ENCODE measurements around the gene MANSC1.
"Not testable (repeated sequence)": the region's sequence is repeated elsewhere in the genome, so short reads cannot be mapped to it uniquely, and the experiment has no call there.

MANSC1 gene

DNA sequence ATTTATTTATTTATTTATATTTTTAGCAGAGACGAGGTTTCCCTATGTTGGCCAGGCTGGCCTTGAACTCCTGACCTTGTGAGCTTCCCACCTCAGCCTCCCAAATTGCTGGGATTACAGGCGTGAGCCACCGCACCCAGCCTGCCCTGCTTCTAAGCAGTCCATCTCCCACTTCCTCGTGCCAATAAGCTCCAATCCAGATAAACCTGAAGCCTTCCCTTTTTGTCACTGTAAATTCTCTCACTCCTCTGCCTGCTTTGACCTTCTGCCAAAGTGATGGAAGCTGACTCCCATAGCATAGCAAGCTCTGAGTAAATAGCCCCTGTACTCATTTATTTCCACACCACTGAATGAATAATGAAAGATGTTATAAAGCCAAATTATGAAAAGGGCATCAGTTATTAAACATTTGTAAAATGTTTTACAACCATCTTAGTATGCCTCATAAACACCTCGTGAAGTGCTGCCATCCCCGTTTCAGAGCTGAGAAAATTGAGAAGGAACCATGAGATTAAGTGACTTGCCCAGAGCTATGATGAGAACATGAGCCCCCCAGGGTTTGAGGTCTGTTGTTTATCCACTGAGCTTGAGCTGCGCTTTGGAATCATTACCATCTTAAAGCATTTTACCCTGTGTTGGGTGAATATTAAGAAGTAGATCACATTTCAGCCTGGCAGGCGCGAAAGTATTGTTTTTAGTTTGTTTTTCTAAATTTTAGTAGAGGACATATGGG, 30.4 kb downstream of the MANSC1 start:
- no peak for DNase-seq

DNA sequence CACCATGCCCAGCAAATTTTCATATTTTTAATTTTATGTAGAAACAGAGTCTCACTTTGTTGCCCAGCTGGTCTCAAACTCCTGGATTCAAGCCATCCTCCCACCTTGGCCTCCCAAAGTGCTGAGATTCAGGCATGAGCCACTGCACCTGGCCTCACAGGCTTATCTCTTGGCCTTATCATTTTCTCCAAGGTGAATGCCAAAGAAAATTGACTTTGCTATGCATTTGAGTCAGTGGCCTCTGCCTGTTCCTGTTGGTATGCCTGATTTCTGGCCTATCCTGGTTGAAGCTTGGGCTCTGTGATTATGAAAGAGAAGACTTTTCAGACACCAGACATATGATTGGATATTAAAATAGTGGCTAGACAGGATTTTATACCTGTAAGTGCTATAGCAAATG, 34.2 kb downstream of the MANSC1 start:
- no peak for DNase-seq

DNA sequence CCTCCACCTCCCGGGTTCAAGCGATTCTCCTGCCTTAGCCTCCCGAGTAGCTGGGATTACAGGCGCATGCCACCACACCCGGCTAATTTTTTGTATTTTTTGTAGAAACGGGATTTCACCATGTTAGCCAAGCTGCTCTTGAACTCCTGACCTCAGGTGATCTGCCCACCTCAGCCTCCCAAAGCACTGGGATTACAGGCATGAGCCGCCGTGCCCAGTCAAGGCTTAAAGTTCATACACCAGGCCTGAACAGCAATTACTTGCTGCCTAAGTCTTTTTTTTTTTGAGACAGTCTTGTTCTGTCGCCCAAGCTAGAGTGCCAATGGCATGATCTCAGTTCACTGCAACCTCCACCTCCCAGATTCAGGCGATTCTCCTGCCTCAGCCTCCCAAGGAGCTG, 39.3 kb downstream of the MANSC1 start:
- not testable (repeated sequence) for DNase-seq

DNA sequence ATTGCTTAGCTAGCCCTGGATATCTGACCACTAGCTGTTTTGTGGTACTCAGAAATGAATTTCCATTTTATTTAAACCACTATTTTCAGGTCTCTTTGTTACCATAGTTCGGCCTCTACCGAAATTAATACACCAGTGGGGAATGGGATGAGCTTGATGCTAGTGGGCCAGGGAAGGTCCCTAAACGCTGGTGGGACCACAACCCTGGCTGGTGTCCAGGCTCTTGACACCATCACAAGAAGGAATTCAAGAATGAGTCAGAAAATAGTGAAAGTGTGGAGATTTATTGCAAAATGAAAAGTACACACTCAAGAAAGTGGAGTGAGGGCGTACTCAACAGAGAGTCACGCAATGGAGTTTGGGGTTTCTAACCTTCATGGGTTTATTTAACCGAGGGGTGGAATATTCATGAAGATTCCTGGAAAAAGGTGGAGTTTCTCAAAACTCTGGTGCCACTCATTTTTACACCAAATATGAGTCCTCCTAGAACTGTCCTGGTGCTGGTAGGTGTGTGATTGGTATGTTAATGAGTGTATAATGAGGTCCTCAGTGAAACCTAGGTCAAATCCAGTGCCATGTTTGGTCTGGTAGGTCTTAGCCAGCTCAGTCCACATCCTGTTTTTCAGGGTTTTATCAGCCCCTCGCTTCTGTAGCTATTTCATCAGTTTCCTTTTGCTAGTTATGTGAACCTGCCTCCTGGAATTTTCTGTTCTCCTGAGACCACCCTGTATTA, 44.3 kb downstream of the MANSC1 start:
- DNase-seq = no peak

DNA sequence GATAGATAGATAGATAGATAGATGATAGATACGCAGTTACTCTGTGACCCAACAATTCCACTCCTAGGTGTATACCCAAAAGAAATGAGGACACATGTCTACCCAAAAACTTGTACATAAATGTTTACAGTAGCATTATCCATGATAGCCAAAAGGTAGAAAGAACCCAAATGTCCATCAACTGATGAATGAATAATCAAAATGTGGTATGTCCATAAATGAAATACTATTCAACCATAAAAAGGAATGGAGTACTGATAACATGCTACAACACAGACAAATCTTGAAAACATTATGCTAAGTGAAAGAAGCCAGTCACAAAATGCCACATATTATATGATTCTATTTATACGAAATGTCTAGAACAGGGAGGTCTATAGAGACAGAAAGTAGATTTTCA, 47.1 kb downstream of the MANSC1 start:
- no peak for DNase-seq

DNA sequence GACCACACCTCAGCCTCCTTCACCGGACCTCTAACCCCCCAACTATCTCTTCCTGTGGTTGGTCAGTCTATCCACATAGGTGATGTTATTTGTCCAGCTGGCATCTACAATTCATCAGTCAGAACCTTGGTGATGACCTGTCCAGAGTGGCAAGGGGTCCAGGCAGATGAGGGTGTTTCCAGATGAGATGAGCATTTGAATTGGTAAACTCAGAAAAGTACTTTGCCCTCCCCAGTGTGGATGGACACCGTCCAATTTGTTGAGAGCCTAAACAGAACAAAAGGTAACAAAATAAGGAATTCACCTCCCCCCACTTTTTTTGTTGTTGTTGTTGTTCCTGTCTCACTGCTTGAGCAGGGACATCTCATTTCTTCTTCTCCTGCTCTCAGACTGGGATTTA, 48.9 kb downstream of the MANSC1 start:
- DNase-seq = no peak

DNA sequence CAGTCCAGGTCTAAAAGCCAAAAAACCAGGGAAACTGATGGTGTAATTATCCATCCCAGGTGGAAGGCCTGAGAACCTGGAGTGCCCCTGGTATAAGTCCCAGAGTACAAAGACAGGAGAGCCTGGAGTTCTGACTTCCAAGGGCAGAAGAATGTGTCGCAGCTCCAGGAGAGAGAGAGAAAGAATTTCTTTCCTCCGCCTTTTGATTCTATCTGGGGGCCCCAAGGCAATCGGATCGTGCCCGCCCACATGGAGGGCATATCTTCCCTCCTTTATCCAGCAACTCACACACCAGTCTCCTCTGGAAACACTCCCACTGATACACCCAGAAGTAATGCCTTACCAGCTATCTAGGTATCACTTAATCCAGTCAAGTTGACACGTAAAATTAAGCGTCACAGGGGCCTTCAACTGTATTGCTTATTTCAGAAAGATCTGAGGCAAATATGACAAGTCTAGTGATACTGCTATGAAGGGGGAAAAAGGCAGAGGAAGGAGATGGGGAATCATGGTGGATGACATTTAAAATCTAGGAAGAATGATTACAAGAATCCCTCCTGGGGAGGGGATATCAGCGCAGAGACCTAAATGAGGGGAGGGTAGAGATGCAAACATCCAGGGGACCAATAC, 52.7 kb downstream of the MANSC1 start:
- DNase-seq = no peak

DNA sequence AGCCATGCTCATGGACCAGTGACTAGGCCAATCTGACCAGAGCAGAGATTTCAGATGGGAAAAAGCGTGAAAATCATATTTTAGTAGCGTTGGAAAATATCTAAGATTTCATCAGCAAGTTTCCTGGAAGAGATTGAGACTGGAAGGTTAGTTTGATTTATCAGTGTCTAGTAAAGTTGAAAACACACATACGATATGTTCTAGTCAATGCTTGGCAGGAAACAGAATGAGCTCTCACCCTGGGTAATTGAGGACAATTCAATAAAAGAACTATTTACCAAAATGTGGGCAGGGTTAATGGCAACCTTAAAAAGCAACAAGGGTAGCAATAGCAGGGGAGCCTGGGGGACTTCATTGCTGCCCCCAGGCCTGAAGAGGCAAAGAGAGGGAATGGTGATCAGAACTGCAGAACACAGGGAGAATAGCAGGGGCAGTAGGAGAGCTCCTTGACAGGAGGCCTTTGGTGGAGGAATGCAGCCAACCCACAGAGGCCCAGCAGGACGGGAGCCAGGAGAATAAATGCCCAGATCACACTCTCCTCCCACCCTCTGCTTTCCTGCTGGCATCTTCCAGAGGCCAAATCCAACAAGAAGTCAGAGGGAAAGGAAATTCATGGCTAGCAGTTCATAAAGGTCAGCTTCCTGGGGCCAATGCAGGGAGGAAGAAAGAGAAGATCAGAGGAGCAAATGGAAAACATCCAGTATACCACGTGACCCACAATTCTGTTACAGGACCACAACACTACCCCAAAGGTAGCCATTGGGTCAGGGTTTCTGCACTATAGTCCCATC, 55.6 kb downstream of the MANSC1 start:
- DNase-seq = no peak

DNA sequence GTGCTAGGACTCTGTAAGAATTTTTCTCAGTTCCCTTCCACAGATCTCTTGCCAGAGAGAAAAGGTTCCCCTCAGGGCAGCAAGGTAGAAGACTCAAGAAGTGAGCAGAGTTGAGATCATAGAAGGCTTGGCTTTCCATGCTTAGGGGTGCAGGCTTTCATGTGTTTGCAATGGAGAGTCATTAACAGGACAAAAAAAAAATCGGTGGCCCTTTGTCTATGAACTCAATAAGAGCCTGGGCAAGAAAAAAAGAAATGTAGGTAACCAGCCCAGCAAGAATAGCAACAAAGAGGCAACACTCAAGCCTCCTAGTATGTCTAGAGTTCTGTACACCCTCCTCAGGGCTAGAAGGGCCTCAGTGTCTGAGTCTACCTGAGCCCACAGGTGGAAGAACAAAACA, 59.8 kb downstream of the MANSC1 start:
- DNase-seq = no peak

DNA sequence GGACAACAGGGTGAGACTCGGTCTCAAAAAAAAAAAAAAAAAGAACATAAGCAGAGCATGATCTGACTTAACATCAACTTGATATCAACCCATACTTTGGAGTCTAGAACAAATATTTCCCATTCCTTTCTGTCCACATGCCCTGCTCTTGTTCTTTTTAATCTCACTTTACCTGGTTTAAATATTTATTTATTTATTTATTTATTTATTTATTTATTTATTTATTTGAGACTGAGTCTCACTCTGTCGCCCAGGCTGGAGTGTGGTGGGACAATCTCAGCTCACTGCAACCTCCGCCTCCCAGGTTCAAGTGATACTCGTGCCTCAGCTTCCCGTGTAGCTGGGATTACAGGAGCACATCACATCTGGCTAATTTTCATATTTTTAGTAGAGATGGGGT, 63.6 kb downstream of the MANSC1 start:
- no peak for DNase-seq

DNA sequence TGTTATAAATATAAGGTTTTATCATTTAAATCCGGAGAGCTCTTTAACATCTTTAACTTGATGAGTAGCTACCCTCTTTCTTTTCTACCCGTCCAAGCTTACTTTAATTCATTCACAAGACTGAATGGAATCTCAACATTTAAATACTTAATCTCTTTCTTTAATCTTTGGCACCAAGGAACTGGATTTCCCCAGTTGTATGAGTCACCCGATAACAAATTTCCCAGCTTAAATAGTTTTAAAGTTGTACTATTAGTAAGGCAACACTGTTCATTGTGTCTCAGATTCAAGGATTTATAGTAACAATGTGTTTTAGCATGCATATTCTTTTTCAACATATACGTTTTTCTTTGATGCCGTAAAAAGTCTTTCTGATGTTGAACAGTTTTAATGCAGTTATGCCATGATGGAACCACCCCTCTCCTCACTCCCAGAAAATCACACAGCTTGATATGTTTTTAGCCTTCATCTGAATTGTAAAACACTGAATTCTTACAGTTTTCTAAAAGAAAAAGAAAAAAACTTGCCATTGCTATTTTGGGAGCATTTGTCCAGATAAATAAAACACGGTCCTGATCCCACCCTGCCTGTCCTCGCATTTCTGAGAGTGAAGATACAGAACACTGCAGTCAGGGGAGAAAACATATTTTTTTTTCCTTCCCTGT, 67.1 kb downstream of the MANSC1 start:
- DNase-seq = no peak

DNA sequence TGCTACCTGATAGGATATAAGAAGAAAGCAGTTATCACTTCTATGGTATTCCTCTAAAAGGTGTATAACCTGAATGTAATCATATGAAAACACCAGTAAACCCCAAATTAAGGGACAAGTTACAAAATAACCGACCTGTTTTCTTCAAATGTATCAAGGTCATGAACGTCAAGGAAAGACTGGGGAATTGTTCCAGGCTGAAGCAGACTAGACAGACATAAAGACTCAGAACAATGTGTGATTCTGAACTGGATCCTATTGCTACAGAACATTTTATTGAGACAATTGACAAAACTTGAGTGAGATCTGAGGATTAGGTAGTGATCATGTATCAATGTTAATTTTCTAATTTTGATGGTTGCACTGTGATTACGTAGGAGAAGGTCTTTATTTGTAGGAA, 67.8 kb downstream of the MANSC1 start:
- no peak for DNase-seq

DNA sequence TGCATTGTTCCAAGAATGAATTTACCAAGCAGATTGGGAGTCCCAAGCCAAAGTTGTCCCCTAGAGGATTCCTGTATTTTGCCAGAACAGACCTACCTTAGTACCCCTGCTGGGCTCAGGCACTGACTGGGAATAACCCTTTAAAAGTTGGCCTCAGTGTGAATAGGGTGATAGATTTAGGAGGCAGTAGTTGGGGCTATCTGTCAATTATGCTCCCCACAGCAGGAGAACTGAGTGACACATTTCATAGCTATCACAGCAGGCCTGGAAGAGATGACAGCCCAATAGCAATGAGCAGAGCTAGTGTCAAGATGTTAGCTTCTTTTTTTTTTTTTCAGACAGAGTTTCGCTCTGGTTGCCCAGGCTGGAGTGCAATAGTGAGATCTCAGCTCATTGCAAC, 68.9 kb downstream of the MANSC1 start:
- no peak for DNase-seq

DNA sequence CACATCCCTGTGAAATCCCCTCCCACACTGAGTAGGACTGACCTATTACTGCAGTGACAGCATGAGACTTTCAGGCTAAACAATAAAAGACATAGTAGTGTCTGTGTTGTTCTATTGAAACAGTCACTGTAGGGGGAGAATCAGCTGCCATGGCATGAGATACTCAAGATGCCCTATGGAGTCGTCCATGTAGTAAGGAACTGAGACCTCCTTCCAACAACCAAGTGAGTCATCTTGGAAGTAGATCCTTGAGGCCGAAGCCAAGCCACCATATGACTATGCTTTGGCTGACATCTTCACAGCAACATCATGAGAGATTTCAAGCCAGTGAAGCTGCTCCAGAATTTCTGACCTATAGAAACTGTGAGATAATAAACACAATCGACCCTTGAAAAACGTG, 71.1 kb downstream of the MANSC1 start:
- no peak for DNase-seq
